Smooth muscle cell (in vitro differentiated cells): ENCODE data around the gene PABPN1. TPM values are rescaled to one million over a fixed set of nuclear protein-coding genes. Genes with fewer than 3 reads are reported as not detected.

ENCODE experiments used
- DNase-seq: peaks from one replicate; lab custom pipeline; 2025; ENCODE audit not compliant: unreplicated experiment; lab: John Stamatoyannopoulos, UW
- H2AFZ ChIP-seq: fragments of 200-600 bp; sonication (generic); 2 replicates; pipeline ENCODE4 v1.6.0; 2016; ENCODE audit warnings: antibody characterized with exemption, low read depth, mild to moderate bottlenecking
- H3F3A ChIP-seq: fragments of 200-600 bp; sonication (generic); 2 replicates; pipeline ENCODE4 v1.6.0; 2017; ENCODE audit warnings: antibody characterized with exemption, low read depth
- H3K27ac ChIP-seq: fragments of 200-600 bp; sonication (generic); 2 replicates; pipeline ENCODE4 v1.5.1; 2016; ENCODE audit warnings: low read depth, mild to moderate bottlenecking
- H3K27me3 ChIP-seq: fragments of 200-600 bp; sonication (generic); 2 replicates; pipeline ENCODE4 v1.6.1; 2016; ENCODE audit warnings: low read depth, mild to moderate bottlenecking
- H3K36me3 ChIP-seq: fragments of 200-600 bp; sonication (generic); 2 replicates; pipeline ENCODE4 v1.5.1; 2016; ENCODE audit warnings: low read depth
- H3K4me1 ChIP-seq: fragments of 200-600 bp; sonication (generic); 2 replicates; pipeline ENCODE4 v1.5.1; 2016; ENCODE audit warnings: low read depth
- H3K4me2 ChIP-seq: fragments of 200-600 bp; sonication (generic); 2 replicates; pipeline ENCODE4 v1.6.0; 2016; ENCODE audit warnings: mild to moderate bottlenecking
- H3K4me3 ChIP-seq: fragments of 200-600 bp; sonication (generic); 2 replicates; pipeline ENCODE4 v1.5.1; 2016; ENCODE audit warnings: mild to moderate bottlenecking
- H3K79me2 ChIP-seq: fragments of 200-600 bp; sonication (generic); 2 replicates; pipeline ENCODE4 v1.6.0; 2016; ENCODE audit warnings: low read depth, mild to moderate bottlenecking
- H3K9ac ChIP-seq: fragments of 200-600 bp; sonication (generic); 2 replicates; pipeline ENCODE4 v1.6.0; 2016; ENCODE audit warnings: low read depth
- H3K9me3 ChIP-seq: fragments of 200-600 bp; sonication (generic); replicated peaks from 2 replicates; pipeline ENCODE4 v1.5.1; 2016; ENCODE audit warnings: low read depth
- H4K20me1 ChIP-seq: fragments of 200-600 bp; sonication (generic); 2 replicates; pipeline ENCODE4 v1.6.0; 2016; ENCODE audit warnings: low read depth
- WGBS: methylation state at CpG from one replicate; pipeline ENCODE4 v1.1.7; 2016; ENCODE audit warnings: low lambda C conversion rate; 5-methylcytosine and 5-hydroxymethylcytosine counted together
- polyA plus RNA-seq: library from polyadenylated mRNA; unstranded; fragments of >200 nt; fragmentation: Nextera tagmentation; extraction: Ambion mirVana; gene quantifications from 2 replicates; pipeline ENCODE4 v1.2.1, GENCODE V29; 2016
- total RNA-seq: library from RNA; depleted of rRNA; stranded (reverse); fragments of >200 nt; gene quantifications from 2 replicates; pipeline ENCODE4 v1.2.3, GENCODE V29; 2014
- TF ChIP-seq, protein P1 (sequence below): fragments of 200-600 bp; sonication (generic); IDR thresholded peaks from 2 replicates; pipeline ENCODE4 v1.5.1; 2017; ENCODE audit warnings: borderline replicate concordance, mild to moderate bottlenecking, antibody characterized with exemption; ENCODE audit not compliant: insufficient read depth, poor library complexity, severe bottlenecking

PABPN1 gene
- total and polyA plus RNA-seq, 2 experiments from 2014 or later = 48.3 to 139 TPM

GRCh38 chr14:23349156-23349845 lies 28.0 kb downstream of the PABPN1 start:
- Histone ChIP-seq H3K27me3 (no peaks in the 10 kb centered on the region), H3K9ac (no peak overlapping the region), H3K27ac (no peak overlapping the region), H3K4me3 (no peak overlapping the region), H3K9me3 (no peaks in the 10 kb centered on the region), H2AFZ (no peak overlapping the region), H3K79me2 (no peaks in the 10 kb centered on the region), H3F3A (peaks cover 14% of the 10 kb centered on the region), H3K36me3 (no peaks in the 10 kb centered on the region), H3K4me2 (no peak overlapping the region), H4K20me1 (peaks cover 6% of the 10 kb centered on the region), H3K4me1 (peaks cover 4% of the 10 kb centered on the region)
- DNase-seq = no peak
- TF ChIP-seq, protein P1, sequence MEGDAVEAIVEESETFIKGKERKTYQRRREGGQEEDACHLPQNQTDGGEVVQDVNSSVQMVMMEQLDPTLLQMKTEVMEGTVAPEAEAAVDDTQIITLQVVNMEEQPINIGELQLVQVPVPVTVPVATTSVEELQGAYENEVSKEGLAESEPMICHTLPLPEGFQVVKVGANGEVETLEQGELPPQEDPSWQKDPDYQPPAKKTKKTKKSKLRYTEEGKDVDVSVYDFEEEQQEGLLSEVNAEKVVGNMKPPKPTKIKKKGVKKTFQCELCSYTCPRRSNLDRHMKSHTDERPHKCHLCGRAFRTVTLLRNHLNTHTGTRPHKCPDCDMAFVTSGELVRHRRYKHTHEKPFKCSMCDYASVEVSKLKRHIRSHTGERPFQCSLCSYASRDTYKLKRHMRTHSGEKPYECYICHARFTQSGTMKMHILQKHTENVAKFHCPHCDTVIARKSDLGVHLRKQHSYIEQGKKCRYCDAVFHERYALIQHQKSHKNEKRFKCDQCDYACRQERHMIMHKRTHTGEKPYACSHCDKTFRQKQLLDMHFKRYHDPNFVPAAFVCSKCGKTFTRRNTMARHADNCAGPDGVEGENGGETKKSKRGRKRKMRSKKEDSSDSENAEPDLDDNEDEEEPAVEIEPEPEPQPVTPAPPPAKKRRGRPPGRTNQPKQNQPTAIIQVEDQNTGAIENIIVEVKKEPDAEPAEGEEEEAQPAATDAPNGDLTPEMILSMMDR = no peak
- 96% methylated on average over 8 of the region's 8 CpGs for WGBS

DNA sequence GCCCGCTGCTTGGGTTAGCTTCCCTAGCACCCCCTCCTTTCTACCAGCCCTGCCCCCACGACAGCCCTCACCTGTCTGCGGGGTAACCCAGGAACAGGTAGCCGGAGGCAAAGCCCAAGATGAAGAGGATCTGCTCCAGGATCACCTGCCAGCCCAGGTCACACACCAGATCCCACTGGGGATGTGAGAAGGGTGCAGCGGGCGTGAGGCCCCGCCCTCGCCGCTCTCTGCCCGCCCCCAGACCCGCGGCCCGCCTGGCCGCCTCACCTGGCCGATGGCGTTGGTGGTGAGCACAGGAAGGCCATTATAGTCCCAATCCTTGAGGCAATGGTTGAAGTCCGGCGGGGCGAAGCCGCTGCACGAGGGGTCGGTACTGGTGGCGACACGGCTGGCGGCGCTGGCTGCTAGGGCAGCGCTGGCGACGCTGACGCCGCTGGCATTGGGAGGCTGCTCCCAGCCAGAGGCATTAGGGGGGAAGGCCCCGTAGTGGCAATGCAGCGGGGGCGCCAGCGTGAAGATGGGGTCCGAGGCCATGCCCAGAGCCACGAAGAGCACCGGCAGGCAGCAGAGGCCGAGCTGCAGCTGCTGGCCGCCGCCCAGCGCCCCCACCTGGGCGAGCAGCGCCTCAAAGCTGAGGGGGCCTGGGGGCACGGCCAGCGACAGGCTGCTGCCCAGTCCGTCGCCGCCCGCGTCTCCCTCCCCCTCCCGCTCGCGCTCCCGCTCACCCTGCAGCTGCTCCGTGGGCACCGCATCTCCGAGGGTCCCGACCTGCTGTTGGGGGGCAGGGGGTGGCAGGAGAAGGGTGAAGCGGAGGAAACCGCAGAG lies 30.6 kb downstream of the PABPN1 start:
- peak overlapping the region; percentile 99 for H3K4me2 ChIP-seq
- H3K9ac ChIP-seq = peak overlapping the region; percentile 64
- no peak for DNase-seq
- WGBS = 7% methylated on average over 46 of the region's 61 CpGs
- TF ChIP-seq, protein P1 = peak; percentile 17
- H4K20me1 ChIP-seq = peaks cover 6% of the 10 kb centered on the region
- no peak overlapping the region for H2AFZ ChIP-seq
- H3K36me3 ChIP-seq = no peaks in the 10 kb centered on the region
- H3K4me3 ChIP-seq = peak overlapping the region; percentile 91
- no peaks in the 10 kb centered on the region for H3K79me2 ChIP-seq
- H3K27me3 ChIP-seq = no peaks in the 10 kb centered on the region
- H3K27ac ChIP-seq = peak overlapping the region; percentile 63
- H3K4me1 ChIP-seq = peaks cover 4% of the 10 kb centered on the region
- H3F3A ChIP-seq = peaks cover 27% of the 10 kb centered on the region
- H3K9me3 ChIP-seq = no peaks in the 10 kb centered on the region

- H3K27ac ChIP-seq = peak within 1 kb of the TSS; percentile 63
- H3K4me3 ChIP-seq = peak within 1 kb of the TSS; percentile 91
- WGBS = 2% methylated on average over 23 of the region's 42 CpGs
- no peaks in the 10 kb centered on the region for H3K9me3 ChIP-seq
- no peak within 1 kb of the TSS for H2AFZ ChIP-seq
- no peaks in the 10 kb centered on the region for H3K79me2 ChIP-seq
- peak within 1 kb of the TSS; percentile 99 for H3K4me2 ChIP-seq
- no peaks in the 10 kb centered on the region for H3K36me3 ChIP-seq
- H4K20me1 ChIP-seq = peaks cover 6% of the 10 kb centered on the region
- TF ChIP-seq, protein P1 = no peak
- no peaks in the 10 kb centered on the region for H3K27me3 ChIP-seq
- peak within 1 kb of the TSS; percentile 64 for H3K9ac ChIP-seq
- peaks cover 4% of the 10 kb centered on the region for H3K4me1 ChIP-seq
- H3F3A ChIP-seq = peaks cover 29% of the 10 kb centered on the region
- DNase-seq = peak; percentile 44
These were observed 31.5 kb downstream of the PABPN1 start, which contains the start of gene SLC22A17 for GRCh38 chr14:23352506-23353432. Gene SLC22A17, minus strand, starts transcription at chr14:23352887.
